ENCODE data around the gene PUS7.

- TF ChIP-seq POLR2A (IDR thresholded peaks at IDR 0.05; ENCODE audit: low read depth, low read length) = no peak
- TF ChIP-seq POLR2AphosphoS5 (IDR thresholded peaks at IDR 0.05; ENCODE audit: low read depth, low read length) = no peak
Observed at GRCh38 chr7:105496521-105496920, 25.6 kb downstream of the PUS7 start.

All from GM12891 (cell line).